ENCODE data around the gene RNASE13.
"Not testable (repeated sequence)": the region's sequence is repeated elsewhere in the genome, so short reads cannot be mapped to it uniquely, and the experiment has no call there.

RNASE13 gene

DNA sequence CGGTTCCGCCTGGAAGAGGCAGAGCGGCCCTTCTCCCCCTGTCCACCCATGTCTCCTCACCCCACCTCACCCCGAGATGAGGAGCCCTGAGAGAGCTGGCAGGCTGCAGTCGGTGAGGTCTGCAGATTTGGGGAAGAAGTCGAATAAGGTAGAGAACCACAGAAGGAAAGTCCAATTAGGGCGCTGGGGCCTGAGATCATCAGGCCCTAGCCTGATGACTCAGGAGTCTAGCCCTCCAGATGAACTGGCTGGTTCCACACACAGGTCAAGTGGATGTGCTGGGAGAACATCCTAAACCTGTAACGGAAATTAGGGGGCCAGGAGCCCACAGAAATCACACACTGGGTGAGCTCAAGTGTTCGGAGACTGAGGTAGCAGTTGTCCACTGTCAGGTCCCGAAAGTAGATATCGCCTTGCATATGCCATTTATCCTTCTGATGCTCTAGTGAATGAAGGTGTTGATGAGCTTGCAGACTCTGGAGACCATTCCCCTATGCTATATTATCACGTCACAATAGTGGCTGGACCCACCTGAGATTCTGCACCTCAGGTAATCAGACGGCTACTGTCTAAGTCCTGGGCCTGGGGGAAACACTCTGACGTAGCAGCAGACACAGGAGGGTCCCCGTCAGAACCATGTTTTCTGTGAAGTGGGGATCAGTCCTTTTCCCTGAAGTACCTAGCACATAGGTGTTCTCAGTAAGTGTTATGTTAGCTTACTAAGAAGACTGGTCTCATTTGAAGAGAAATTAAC is 45.7 kb downstream of the RNASE13 start:
- DNase-seq (ENCODE audit: low read depth): no peak

- DNase-seq (ENCODE audit: low read depth): no peak
Measured at GRCh38 chr14:20986811-20987210, 47.8 kb downstream of the RNASE13 start.

- not testable (repeated sequence) for DNase-seq (ENCODE audit: low read depth)
Measured at GRCh38 chr14:20985650-20986049, 49.0 kb downstream of the RNASE13 start.
